CD4-positive, alpha-beta T cell treated with Interleukin-6 at 100 ng/mL for 8 hours (primary cell): ENCODE data around the gene DCTN4.
A peak's percentile ranks its signal among the peaks of the same experiment; 100 is the strongest.

ENCODE experiments used
- DNase-seq: peaks from one replicate; pipeline ENCODE4 v3.0.0-alpha.2; 2020; ENCODE audit warnings: mixed read lengths, low spot score

DCTN4 gene

DNA sequence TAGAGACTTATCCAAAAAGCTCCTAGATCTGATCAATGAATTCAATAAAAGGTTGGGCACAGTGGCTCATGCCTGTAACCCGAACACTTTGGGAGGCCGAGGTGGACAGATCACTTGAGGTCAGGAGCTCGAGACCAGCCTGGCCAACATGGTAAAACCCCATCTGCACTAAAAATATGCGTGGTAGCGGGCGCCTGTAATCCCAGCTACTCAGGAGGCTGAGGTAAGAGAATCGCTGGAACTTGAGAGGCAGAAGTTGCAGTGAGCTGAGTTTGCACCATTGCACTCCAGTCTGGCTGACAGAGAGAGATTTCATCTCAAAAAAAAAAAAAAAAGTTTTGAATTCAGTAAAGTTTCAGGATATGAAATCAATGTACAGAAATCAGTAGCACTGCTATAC, 20.0 kb downstream of the DCTN4 start:
- no peak for DNase-seq

DNA sequence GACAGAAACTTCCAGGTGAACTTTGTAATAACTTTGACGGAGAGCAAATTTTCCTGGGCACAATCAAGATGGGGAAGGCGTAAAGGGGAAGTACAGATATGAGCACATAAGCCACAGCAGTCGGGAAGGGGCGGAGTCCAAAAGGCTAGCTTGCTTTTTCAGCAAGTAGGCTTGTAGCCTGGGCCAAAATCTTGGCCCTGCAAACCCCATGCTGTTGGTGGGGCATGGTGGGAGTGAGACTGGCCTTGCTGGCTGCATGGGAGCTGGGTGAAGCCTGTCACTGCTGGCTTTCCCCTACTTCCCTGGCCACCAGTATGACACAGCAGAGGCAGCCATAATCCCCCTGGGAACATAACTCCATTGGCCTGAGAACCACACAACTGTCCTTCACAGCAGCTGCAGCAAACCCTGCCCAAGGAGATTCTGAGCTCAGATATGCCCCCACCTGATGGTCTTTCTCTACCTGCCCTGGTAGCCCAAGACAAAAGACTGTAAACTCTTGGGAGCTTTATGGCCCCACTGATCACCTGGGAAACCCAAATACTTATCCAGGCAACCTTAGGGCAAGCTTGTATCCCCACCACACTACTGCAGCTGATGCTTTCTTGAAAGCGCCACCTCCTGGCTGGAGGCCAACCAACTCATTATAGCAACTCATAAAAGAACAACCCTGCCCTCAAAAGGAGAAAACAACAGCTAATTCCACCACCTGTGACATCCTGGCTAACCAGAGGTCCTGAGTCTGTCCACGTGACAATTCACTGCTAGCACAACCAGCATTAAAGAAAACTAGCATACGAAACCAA, 24.0 kb downstream of the DCTN4 start:
- DNase-seq: no peak

GRCh38 chr5:150731669-150732242, 27.1 kb downstream of the DCTN4 start:
- no peak for DNase-seq

DNA sequence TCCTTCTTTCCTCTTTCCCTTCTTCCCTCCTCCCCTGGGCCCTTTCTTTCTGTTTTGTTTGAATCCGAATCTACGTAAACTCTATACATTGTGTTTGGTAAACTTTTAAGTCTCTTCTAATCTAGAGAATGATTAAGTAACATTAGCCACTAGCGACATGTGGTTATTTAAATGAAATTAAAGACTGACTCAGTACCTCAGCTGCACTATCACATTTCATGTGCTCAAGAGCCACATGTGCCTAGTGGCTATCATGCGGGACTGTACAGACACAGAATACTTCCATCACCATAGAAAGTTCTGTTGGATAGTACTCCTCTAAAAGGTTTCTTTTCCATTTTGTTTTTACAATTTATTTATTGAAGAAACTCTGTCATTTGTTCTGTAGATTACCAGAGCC, 29.0 kb downstream of the DCTN4 start:
- DNase-seq: no peak

GRCh38 chr5:150723845-150724244, 35.0 kb downstream of the DCTN4 start:
- no peak for DNase-seq

DNA sequence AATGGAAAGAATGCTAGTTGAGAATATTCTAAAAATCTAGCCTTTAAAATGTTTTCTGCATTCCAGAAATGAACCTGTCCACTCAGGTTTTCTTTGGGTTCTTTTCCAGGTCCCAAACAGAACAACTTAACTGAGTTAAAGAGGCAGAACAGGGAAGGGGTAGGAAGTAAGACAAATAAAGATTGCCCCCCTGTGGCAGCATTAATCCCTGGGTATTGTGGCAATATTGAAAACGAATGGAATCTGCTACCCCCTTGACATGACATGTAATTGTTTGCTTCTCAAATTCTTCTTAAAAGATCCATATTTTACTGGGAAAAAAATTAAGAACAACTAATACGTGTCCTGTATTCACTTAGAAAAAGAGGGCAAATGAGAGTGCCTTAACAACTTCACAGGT, 48.7 kb downstream of the DCTN4 start:
- no peak for DNase-seq

DNA sequence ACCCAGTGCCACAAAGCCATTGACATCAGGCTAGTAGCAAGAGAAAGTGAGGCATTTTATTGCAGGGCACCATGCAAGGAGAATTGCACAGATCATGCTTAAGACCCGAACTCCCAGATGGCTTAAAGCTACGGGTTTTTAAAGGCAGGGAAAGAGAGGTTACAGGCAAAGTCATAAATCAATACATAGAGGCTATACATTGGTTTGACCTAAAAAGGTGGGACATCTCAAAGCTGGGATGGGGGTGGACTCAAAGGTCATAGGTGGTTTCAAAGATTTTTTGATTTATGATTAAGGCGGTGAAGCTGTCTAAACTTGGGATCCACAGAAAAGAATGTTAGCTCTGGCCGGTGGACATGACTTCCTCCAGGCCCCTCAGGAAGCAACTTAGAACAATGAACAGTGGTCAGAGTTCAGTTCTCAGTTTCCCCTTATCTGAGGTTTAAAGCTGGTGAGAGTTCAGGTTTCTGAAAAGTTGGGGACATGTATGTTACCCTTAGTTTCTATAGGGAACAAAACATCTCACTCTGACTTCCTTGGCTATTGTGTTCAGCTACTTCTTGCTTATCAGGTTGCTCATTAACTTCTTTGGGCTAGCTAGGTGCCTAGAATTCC, 51.9 kb downstream of the DCTN4 start:
- no peak for DNase-seq

- DNase-seq: no peak
These were observed 55.1 kb downstream of the DCTN4 start for GRCh38 chr5:150703762-150704161.

DNA sequence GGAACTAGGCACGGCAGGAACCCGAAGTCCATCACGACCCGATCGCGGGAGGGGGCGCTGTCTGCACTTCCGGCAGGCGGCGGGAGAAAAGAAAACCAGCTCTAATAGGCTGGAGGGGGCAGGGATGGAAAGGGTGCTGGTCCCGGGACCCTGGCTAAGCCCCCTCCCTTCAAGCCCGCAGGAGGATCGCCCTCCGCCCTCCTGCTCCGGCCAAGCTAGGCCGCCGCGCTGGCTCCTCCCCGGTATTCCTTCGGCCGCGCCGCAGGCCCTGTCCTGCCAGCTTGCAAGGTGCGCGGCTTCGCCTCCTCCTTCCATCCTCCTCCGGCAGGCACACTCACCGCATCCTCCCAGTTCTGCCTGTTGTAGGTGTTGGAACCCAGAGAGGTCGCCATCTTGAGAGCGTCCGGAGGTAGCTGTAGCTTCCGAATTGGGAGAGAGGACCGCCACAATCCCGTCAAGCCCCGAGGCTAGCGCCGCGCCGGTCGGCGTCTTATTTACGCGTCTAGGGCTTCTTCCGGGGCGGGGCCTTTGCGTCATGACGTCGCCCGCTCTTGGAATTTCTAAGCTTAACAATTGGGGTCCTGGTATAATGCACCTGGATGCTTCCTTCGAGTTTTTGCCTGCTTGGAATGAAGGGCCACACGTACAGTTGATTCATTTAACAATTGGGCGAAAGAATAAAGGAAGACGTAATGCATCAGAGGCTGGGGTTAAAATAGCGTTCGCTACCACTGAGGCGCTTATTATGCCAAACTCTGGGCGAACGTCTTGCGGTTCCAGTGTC, 58.0 kb downstream of the DCTN4 start, which contains the start of gene RBM22:
Gene RBM22, minus strand, starts transcription at position 469 of the 784 bp plus-strand sequence. Its CDS starts 77 bp downstream, at position 392.
- peak; percentile 88 for DNase-seq

- no peak for DNase-seq
These were observed 58.6 kb downstream of the DCTN4 start for GRCh38 chr5:150700246-150700593.

- no peak for DNase-seq
These were observed 64.2 kb downstream of the DCTN4 start for GRCh38 chr5:150694612-150695011.

DNA sequence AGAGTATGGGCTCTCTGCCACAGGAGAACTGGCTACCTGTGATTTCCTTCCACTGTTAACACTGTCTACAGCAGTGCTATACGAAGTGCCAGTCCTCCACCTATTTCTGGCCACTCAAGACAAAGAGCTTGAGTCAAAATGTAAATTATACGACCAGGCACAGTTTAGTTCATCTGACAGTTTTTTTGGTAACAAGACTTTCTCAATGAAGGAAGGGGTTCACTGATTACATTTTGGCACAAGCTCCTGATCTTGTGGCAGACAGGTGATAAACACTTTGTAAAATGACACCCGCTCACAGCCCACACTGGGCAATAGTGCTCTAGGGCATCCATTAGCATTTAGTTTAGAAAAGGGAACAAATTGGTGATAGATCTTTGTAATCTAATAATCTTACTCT, 66.5 kb downstream of the DCTN4 start:
- DNase-seq: no peak

DNA sequence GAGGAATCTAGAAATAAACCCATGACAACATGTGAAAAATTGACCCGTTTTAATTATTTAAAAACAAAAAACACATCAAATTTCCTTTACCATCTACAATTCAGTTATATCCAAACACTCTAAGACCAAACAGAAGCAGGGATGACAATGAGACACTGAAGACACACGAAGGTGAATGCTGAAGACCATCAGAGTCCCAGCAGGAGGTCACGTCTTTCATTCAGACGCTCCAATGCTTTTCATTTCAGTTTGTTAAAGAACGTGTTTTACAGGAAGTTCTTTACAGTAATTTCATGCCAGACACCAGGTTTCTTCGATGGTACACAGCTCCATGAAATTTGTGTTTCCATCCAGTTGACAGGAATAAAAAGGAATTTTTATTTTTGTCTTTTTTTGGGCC, 68.1 kb downstream of the DCTN4 start:
- no peak for DNase-seq

DNA sequence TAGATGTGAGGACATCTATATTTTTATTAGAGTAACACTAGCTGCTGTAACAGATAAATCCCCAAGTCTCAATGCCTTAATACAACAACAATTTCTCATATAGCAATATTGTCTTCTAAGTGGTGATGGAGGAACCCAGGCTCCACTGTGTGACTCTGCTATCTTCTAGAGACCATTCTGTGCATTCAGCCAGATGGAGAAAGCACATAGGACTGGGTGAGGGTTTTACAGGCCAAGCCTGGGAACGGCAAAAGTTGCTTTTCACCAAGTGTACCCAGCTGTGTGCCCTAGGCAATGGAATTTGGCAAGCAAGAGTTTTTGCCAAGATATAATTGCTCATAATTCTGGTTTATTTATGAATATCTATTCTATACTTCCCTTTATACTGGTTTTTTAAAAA, 69.7 kb downstream of the DCTN4 start:
- no peak for DNase-seq

DNA sequence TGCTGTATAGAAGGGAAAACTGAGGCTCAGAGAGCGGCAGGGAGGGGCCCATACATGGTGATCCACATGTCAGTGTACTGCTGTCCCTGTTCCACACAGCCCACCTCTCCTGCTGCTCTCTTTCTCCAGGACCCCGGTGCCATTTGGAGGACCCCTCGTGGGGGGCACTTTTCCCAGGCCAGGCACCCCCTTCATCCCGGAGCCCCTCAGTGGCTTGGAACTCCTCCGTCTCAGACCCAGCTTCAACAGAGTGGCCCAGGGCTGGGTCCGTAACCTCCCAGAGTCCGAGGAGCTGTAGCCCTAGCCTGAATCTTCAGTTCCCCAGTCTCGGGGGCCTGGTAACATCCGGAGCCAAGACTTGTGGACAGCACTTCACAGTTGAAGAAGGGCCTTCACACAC, 82.2 kb downstream of the DCTN4 start:
- DNase-seq: no peak

- no peak for DNase-seq
These were observed 83.7 kb downstream of the DCTN4 start for GRCh38 chr5:150675069-150675468.

GRCh38 chr5:150674341-150674821, 84.4 kb downstream of the DCTN4 start:
- DNase-seq: no peak

GRCh38 chr5:150672884-150673275, 85.9 kb downstream of the DCTN4 start:
- DNase-seq: no peak

DNA sequence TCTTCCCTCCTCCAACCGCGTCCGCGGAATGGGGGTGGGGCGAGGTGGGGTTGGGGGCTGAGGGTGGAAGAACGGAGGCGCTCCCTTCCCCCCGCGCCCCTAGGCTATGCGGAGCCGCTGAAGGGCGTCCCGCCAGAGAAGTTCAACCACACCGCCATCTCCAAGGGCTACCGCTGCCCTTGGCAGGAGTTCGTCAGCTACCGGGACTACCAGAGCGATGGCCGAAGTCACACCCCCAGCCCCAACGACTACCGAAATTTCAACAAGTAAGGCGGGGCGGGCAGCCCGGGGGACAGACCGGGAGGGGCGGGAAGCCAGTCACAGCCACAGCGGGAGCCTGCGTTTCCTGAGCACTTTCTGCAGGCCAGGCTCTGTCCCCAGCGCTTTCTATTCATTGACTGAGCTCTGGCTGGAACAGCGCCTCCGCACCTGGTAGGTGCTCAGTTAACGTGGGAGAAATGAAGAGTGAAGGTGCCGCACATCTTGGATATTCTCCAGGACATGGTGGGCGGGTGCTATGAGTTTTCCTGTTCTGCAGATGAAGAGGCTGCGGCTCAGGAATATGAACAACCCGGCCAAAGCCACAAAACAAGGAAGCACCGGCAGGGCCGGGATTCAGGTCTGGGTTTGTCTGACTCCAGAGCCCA, 86.5 kb downstream of the DCTN4 start:
- DNase-seq: peak; percentile 23

GRCh38 chr5:150671509-150672236, 87.1 kb downstream of the DCTN4 start:
- DNase-seq: no peak

- no peak for DNase-seq
These were observed 87.9 kb downstream of the DCTN4 start for GRCh38 chr5:150670948-150671310.
